Stomach (tissue), 9 donors: ENCODE results near the gene C1orf226. TPM values are rescaled to one million over a fixed set of nuclear protein-coding genes. Genes with fewer than 3 reads are reported as not detected.

Experiments used
- DNase-seq, 2 donors: peaks; one replicate each; pipeline versions ENCODE4 v3.0.0 to v3.0.0-alpha.2; 2013 to 2019
- H3K27ac ChIP-seq, 5 donors: fragments of 200-600 bp in 4 of 5; sonication (generic) in 4 of 5; one replicate each; pipeline ENCODE4 v1.5.1; 2013 to 2019; ENCODE audit warnings: mild to moderate bottlenecking in 1 of 5, moderate library complexity in 1 of 5
- H3K27me3 ChIP-seq, 3 donors: fragments of 200-600 bp; sonication (generic); one replicate each; pipeline ENCODE4 v1.5.1; 2017 to 2019; ENCODE audit warnings: mixed run types in 1 of 3
- H3K36me3 ChIP-seq, 4 donors: fragments of 200-600 bp; sonication (generic); 1 replicate in 3 of 4; 2 replicates in 1 of 4; pipeline ENCODE4 v1.5.1; 2016 to 2019
- H3K4me1 ChIP-seq, 4 donors: fragments of 200-600 bp; sonication (generic); one replicate each; pipeline ENCODE4 v1.5.1; 2016 to 2019
- H3K4me3 ChIP-seq, 4 donors: fragments of 200-600 bp; sonication (generic) in 3 of 4; one replicate each; pipeline ENCODE4 v1.5.1; 2016 to 2019; ENCODE audit warnings: mild to moderate bottlenecking in 1 of 4
- H3K9me3 ChIP-seq, 4 donors: fragments of 200-600 bp; sonication (generic); one replicate each; pipeline ENCODE4 v1.5.1; 2016 to 2019
- EP300 ChIP-seq: sonication (generic); formaldehyde crosslinking; IDR thresholded peaks from one replicate; pipeline ENCODE4 v1.6.1; 2017; ENCODE audit warnings: antibody characterized with exemption
- POLR2A ChIP-seq, 4 donors: fragments of 450-650 bp; IDR thresholded peaks; one replicate each; pipeline ENCODE4 v1.6.1; 2016; ENCODE audit warnings: antibody characterized with exemption in 4 of 4, control low read depth in 2 of 4, mild to moderate bottlenecking in 1 of 4, moderate library complexity in 1 of 4
- POLR2AphosphoS5 ChIP-seq, 3 donors: sonication (generic); formaldehyde crosslinking; IDR thresholded peaks; one replicate each; pipeline ENCODE4 v1.6.1; 2016; ENCODE audit warnings: antibody characterized with exemption in 3 of 3
- WGBS, 5 donors: extraction: QIAGEN DNeasy Blood & Tissue Kit in 3 of 5; methylation state at CpG; one replicate each; pipeline versions ENCODE4 v1.1.5 to v1.1.7; 2013 to 2018; 5-methylcytosine and 5-hydroxymethylcytosine counted together
- intact Hi-C: fragments of 100-400 bp; cut with DNase I; formaldehyde crosslinking; loops from one replicate; pipeline ENCODE4 v1.15.1; 2023; ENCODE audit warnings: low total_unique reads
- polyA plus RNA-seq, 3 donors: library from polyadenylated mRNA; stranded (reverse); fragments of 200-250 nt; gene quantifications; one replicate each; pipeline ENCODE4 v1.2.3, GENCODE V29; 2013
- total RNA-seq, 5 donors: library from RNA; depleted of rRNA; stranded (reverse); fragments of >200 nt; gene quantifications; one replicate each; pipeline versions ENCODE4 v1.1.0 to v1.2.3, GENCODE V29; 2014 to 2016
- TF ChIP-seq, protein P1 (sequence below), 7 experiments: fragments of 450-650 bp in 4 of 7; fragments of 200-600 bp in 3 of 7; sonication (generic) in 3 of 7; IDR thresholded peaks; one replicate each; pipeline ENCODE4 v1.5.1; 2016 to 2019; ENCODE audit warnings: antibody characterized with exemption in 7 of 7, control low read depth in 2 of 7, mild to moderate bottlenecking in 1 of 7
- donor health status: healthy with polysubstance abuse.
- donor health status: Bipolar disorder and iron deficiency.
- donor health status: healthy.

The C1orf226 gene
- total and polyA plus RNA-seq, 8 donors: 2.4 to 14.0 (median 4.0) TPM

DNA sequence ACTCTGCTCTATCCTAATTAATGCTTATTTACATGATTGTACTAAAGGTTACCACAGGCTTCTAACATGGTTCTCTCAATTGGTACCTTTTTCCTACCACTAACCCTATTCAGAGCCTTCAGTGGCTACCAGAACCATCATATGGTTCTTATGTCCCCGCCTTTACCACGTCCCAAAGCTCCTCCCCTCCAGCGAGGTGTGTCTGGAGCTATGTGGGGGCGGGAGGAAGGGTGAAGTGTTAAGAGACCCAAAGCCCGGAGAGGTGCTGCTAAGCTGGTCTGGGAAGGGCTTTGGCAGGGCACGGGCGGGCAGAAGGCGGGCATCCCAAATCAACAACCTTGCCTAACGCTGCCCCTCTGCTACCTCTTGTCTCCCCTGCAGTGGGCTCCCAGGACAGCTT, 14.9 kb upstream of the C1orf226 start:
- no peaks in the 10 kb centered on the region for H3K27me3 ChIP-seq
- TF ChIP-seq, protein P1, sequence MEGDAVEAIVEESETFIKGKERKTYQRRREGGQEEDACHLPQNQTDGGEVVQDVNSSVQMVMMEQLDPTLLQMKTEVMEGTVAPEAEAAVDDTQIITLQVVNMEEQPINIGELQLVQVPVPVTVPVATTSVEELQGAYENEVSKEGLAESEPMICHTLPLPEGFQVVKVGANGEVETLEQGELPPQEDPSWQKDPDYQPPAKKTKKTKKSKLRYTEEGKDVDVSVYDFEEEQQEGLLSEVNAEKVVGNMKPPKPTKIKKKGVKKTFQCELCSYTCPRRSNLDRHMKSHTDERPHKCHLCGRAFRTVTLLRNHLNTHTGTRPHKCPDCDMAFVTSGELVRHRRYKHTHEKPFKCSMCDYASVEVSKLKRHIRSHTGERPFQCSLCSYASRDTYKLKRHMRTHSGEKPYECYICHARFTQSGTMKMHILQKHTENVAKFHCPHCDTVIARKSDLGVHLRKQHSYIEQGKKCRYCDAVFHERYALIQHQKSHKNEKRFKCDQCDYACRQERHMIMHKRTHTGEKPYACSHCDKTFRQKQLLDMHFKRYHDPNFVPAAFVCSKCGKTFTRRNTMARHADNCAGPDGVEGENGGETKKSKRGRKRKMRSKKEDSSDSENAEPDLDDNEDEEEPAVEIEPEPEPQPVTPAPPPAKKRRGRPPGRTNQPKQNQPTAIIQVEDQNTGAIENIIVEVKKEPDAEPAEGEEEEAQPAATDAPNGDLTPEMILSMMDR (IDR thresholded peaks at IDR 0.05): no peak
- intact Hi-C loops: no loop called here
- peaks cover 0 to 2% (median 0%) of the 10 kb centered on the region in 4 donors for H3K4me1 ChIP-seq
- DNase-seq: no peak
- peak overlapping the region in 2 of 5 donors; percentile 9 to 38 for H3K27ac ChIP-seq
- H3K4me3 ChIP-seq: peak overlapping the region in 3 of 4 donors; percentile 11 to 32 (median 23)
- H3K36me3 ChIP-seq: peaks cover 6 to 30% (median 27%) of the 10 kb centered on the region in 4 donors
- H3K9me3 ChIP-seq: no peaks in the 10 kb centered on the region
- WGBS, 5 donors: 73 to 90% (median 86%) methylated on average over 5 to 9 of the region's 9 CpGs

DNA sequence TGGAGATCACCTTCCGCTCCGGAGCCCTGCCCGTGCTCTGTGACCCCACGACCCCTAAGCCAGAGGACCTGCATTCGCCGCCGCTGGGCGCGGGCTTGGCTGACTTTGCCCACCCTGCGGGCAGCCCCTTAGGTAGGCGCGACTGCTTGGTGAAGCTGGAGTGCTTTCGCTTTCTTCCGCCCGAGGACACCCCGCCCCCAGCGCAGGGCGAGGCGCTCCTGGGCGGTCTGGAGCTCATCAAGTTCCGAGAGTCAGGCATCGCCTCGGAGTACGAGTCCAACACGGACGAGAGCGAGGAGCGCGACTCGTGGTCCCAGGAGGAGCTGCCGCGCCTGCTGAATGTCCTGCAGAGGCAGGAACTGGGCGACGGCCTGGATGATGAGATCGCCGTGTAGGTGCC, 14.5 kb upstream of the C1orf226 start:
- Histone ChIP-seq H3K4me1 (peaks cover 0 to 6% (median under 1%) of the 10 kb centered on the region in 4 donors), H3K4me3 (peak overlapping the region in 3 of 4 donors; percentile 11 to 32 (median 23)), H3K9me3 (no peaks in the 10 kb centered on the region), H3K36me3 (peaks cover 6 to 30% (median 27%) of the 10 kb centered on the region in 4 donors), H3K27me3 (no peaks in the 10 kb centered on the region), H3K27ac (peak overlapping the region in 2 of 5 donors; percentile 9 to 38)
- intact Hi-C loops: no loop called here
- TF ChIP-seq POLR2A (IDR thresholded peaks at IDR 0.05): no peak
- TF ChIP-seq POLR2AphosphoS5 (IDR thresholded peaks at IDR 0.05): no peak
- TF ChIP-seq, protein P1 (IDR thresholded peaks at IDR 0.05): no peak
- TF ChIP-seq EP300: no peak
- 85 to 97% (median 90%) methylated on average over 32 to 36 of the region's 36 CpGs for WGBS, 5 donors
- DNase-seq: peak in 1 of 2 donors; percentile 16

GRCh38 chr1:162367772-162368171, 13.8 kb upstream of the C1orf226 start:
- Histone ChIP-seq H3K27me3 (no peaks in the 10 kb centered on the region), H3K4me3 (no peak overlapping the region), H3K9me3 (no peaks in the 10 kb centered on the region), H3K27ac (no peak overlapping the region), H3K4me1 (peaks cover 0 to 11% (median 6%) of the 10 kb centered on the region in 4 donors), H3K36me3 (peaks cover 6 to 30% (median 27%) of the 10 kb centered on the region in 4 donors)
- intact Hi-C loops: no loop called here
- no peak for DNase-seq
- TF ChIP-seq POLR2AphosphoS5 (IDR thresholded peaks at IDR 0.05) (no peak), POLR2A (IDR thresholded peaks at IDR 0.05) (no peak), EP300 (no peak)
- TF ChIP-seq, protein P1 (IDR thresholded peaks at IDR 0.05): no peak
- 84 to 94% (median 89%) methylated on average over 10 of the region's 10 CpGs for WGBS, 5 donors

GRCh38 chr1:162368451-162368850, 13.1 kb upstream of the C1orf226 start:
- WGBS, 5 donors: 65 to 84% (median 68%) methylated on average over 4 of the region's 4 CpGs
- Histone ChIP-seq H3K4me3 (no peak overlapping the region), H3K4me1 (peaks cover 0 to 12% (median 8%) of the 10 kb centered on the region in 4 donors), H3K9me3 (no peaks in the 10 kb centered on the region), H3K27me3 (no peaks in the 10 kb centered on the region), H3K27ac (no peak overlapping the region), H3K36me3 (peaks cover 6 to 30% (median 27%) of the 10 kb centered on the region in 4 donors)
- TF ChIP-seq, protein P1 (IDR thresholded peaks at IDR 0.05): no peak
- TF ChIP-seq EP300 (no peak), POLR2A (IDR thresholded peaks at IDR 0.05) (no peak), POLR2AphosphoS5 (IDR thresholded peaks at IDR 0.05) (no peak)
- intact Hi-C loops: no loop called here
- DNase-seq: no peak
